NCI-H510A treated with DMSO at 0.1 percent for 48 hours (cell line): ENCODE data around the gene TBC1D5.
A peak's percentile ranks its signal among the peaks of the same experiment; 100 is the strongest.

Experiments
- DNase-seq: peaks from one replicate; lab custom pipeline; 2025; lab: John Stamatoyannopoulos, UW

TBC1D5 gene

DNA sequence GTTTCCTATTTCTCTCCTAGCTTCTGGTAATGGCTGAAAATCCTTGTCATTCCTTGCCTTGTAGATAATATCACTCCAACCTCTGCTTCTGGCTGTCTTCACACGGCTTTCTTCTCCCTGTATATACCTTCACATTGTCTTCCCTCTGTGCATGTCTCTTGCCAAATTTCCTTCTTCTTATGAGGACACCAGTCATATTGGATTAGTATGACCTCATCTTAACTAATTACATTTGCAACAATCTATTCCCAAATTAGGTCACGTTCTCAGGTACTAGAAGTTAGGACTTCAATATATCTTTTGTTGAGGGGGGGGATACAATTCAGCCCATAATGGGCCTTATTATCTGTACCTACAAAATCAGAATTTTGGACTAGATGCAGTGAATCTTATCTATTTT, 440.3 kb downstream of the TBC1D5 start:
- DNase-seq, result no peak

DNA sequence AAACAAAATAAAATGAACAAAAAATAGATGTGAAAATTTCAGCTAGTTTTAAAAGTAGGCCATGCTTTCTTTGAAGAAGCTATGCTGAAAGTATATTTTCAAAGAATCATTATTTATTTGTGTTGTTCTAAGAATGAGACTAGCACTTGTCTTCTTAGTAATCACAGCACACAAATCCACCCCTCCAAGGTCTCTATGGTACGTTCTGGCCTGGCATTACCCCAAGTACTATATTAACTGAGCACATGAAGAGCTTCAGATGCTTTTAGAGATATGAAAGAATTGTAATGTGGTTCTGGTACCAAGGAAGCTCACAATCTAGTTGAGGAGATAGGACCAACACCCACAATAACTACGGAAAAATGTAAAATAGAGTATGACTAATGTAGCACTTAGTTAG, 441.2 kb downstream of the TBC1D5 start:
- no peak for DNase-seq

DNA sequence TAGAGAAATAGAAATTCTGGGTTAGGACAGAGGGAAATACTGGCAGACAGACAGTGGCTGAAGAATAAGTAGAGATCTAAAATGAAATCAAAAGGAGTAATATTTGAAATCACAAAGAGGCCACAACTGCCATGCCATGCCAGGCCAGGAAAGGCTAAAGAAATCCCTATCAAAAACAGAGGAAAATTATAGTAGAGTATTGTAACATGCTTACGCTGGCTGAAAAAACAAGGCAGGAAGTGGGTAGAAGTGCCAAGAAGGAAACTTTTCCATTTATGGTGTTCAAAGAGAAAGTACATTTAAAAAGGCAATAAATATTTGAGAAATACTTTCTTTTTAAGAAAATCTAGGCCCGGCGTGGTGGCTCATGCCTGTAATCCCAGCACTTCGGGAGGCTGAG, 442.0 kb downstream of the TBC1D5 start:
- DNase-seq, result no peak

DNA sequence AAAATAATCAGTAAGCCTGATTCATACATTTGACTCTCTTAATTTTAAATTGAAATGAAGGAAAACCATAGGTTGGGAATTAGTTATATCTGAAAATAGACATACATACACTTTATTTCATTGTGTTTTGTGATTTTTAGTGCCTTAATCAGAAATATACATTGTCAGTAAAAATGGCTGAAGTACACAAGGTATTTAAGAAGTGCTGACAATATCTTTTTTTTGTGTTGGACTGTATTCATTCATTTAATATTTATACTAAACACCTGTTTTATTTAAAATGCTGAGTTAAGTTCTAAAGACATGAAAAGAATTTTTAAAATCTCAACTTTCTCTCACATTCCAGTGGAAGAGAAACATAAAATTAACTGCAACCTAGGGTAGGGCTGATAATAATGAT, 444.4 kb downstream of the TBC1D5 start:
- no peak for DNase-seq

GRCh38 chr3:17292556-17292955, 449.9 kb downstream of the TBC1D5 start:
- DNase-seq, result no peak

- DNase-seq, result no peak
Observed at GRCh38 chr3:17290894-17291293, 451.5 kb downstream of the TBC1D5 start.

GRCh38 chr3:17288839-17289399, 453.5 kb downstream of the TBC1D5 start:
- DNase-seq, result no peak

DNA sequence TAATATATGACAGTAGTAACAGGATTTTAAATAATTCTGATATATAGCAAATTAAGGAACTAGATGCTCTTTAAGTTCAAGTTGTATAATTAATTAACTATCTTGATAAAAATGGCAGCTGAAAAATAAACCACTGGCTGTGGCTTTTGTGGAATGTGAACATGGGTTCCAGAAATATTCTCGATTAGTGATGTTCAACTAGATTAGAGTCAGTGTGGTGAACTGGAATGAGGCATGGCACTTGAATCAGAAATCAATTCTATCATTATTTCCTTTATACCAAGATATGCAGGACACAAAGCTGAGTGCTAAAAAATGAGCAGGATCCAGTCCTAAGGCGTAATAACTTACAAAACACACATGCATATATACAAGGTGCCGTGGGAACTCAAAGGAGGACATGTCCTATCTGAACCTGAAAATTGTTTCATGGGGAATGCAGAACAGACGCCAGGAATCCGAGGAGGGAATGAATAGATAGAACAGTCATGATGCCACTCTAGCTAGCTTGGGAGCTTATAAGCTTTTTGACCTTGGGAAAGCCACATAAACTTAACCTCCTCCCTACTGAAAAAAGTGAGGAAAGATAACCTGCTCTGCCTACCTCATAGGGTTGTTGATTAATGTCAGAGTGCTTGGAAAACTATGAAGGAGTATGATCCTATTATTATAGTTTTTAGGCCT, 455.3 kb downstream of the TBC1D5 start:
- no peak for DNase-seq

GRCh38 chr3:17278006-17278405, 464.4 kb downstream of the TBC1D5 start:
- no peak for DNase-seq

- no peak for DNase-seq
Observed at GRCh38 chr3:17266846-17267245, 475.6 kb downstream of the TBC1D5 start.

- no peak for DNase-seq
Observed at GRCh38 chr3:17261627-17262369, 480.6 kb downstream of the TBC1D5 start.

GRCh38 chr3:17260257-17260656, 482.2 kb downstream of the TBC1D5 start:
- DNase-seq, result no peak

- no peak for DNase-seq
Observed at GRCh38 chr3:17259685-17260084, 482.7 kb downstream of the TBC1D5 start.

DNA sequence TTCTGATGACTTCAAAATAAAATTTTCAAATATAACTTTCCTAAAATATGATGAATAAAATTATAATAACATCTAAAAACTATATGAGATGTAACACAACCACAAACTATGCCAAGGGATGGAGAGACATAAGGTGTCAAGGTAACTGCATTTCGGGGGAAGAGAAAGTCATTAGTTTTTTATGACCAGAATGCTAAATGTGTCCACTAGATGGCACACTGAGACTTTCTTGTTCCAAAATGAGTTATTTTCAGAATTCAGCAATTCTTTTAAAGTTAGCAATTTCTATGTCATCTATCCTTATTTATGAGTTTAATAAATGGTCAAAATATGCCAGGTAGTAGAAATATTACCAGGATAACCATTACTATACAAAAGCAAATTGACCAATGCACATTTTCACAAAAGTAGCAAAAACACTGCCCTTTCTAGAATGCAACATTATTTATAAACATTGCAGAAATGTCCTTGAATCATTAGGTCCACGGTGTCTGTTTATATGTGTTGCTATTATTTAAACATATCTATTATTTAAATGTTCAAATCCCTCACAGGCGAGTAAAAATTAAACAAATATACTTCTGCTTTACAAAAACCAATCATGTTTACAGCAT, 483.5 kb downstream of the TBC1D5 start:
- DNase-seq, result peak; percentile 20

DNA sequence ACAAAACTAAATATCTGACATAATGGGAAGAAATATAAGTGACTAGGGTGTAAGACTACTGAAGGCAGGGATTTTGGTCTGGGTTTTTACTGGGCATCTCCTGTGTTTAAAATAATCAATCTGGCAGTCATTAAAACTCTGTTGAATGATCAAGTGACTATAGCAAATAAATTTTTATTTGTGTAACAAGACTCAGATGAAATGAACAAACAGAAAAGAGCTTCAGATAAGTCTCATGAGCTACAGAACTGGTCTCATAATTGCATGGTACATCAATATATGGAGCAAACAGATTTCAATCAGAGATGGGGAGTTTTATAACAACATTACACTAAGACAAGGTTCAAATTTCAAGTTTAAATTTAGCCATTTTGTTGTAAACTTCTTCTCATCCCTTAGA, 485.2 kb downstream of the TBC1D5 start:
- DNase-seq, result no peak

GRCh38 chr3:17243621-17244020, 498.8 kb downstream of the TBC1D5 start:
- DNase-seq, result no peak

- no peak for DNase-seq
Observed at GRCh38 chr3:17239417-17239816, 503.0 kb downstream of the TBC1D5 start.

DNA sequence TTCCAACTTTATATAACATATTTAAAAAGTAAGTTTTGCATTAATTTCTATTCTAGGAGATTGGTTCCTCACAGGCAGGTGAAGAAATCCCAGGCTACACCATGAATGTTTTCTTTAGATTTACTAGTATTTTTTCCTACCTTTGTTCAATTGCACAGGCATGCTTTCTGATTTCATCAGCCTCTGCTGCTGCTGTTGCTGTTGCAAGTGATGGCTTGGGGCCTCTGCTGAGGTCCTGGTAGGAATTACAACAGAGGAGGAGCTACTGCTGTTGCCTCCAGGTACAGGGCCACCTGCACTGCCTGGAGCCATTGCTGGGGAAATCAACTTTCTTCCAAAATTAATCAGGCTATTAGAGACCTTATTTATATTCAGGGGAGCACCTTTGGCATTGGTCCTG, 504.4 kb downstream of the TBC1D5 start:
- no peak for DNase-seq

DNA sequence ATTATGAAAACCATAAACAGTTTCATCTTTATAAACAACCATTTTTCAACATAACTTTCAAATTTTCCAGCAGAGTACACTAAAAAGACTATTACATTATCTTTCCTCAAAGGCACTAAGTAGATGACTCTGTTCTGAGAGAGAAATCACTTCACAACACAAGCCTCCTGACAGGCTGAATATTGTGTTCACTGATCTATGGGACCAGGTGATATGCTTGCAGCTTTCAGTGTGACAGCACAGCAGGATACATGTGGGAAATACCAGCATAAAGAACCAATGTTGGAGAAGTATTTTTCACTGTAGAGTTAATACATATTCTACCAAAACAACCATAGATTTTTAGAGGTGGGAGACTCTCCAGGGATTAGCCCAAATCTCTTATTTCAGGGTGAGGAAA, 507.1 kb downstream of the TBC1D5 start:
- DNase-seq, result no peak

DNA sequence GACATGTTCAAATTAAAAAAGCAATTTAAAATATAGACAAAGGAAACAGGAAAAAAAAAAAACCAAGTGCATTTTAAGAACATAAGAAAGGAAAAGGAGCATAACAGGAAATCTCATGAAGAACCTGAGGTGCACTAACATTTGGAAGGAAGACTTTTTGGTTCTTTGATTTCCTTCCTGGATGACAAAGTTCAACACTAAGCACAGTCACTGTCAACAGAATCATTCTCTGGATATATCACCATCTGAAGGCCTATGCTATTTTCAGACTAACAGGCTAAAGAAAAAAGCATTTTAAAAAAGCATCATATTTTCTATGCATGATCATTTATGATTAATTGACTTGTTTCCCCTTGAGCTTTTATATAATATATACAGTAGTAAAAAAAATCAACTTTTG, 508.0 kb downstream of the TBC1D5 start:
- no peak for DNase-seq

GRCh38 chr3:17233398-17233800, 509.0 kb downstream of the TBC1D5 start:
- DNase-seq, result peak; percentile 70

DNA sequence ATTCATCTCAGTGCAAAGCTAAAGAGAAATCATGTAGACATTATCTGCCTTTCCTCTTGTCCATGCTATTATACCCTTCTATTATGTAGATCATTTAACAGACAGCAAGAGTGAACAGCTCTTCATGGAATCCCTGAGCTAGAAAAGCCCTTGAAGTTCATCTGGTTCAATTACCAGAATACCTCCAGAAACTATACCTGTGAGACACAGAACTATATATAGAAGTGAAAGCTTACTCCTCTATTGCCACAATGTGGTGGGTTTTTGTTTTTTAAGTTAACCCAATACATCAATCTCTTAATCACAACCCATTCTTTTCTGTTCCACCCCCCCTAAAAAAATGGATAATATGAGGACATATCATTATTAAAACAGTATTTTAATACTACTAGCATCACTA, 510.0 kb downstream of the TBC1D5 start:
- peak; percentile 35 for DNase-seq
